ENCODE results near the gene DYSF.

Gene DYSF

DNA sequence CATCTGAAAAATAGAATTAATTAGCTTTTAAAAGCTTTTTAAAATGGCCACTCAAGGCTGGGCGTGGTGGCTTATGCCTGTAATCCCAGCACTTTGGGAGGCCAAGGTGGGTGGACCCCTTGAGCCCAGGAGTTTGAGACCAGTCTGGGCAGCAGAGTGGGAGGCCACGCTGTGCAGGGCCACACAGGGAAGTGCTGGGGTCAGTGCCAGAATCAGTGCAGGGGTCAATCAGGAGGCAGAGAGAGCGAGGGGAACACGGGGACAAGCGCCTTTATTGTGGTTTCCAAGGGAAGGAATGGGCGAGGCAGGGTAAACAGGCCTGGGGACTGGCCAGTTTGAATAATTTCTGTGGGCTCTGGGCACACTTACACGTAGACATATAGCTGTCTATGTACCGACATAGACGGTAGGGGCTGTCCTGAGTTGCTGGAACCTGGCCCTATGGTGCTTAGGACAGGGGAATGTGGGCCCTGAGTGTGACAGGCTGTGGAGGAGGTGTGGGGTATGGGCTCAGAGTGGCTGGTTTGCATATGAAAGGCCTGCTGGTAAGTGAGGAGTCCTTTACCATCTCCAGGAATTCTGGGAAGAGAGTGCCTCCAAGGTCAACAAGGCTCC, 42.9 kb downstream of the DYSF start:
- intact Hi-C loops (cut with DNase I), result no loop called here

DNA sequence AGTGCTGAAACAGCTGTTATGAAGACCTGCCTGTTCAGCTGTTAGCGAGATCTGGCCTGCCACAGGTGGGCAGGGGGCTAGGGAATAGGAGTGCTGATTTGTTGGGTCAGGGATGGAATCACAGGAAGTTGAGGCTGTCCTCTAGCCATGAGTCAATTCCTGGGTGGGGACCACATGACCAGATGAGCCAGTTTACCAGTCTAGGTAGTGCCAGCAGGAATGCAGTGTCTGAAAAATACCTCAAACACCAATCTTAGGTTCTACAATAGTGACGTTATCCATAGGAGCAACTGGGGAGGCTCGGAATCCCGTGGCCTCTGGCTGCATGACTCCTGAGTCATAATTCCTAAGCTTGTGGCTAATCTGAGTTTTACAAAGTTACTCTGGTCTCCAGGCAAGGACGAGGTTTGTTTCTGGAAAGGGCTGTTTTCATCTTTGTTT, 44.9 kb downstream of the DYSF start:
- intact Hi-C loops (cut with DNase I), result no loop called here
- peak in 2 of 10 donors; percentile 6 to 24 for DNase-seq

More for the DNA sequence above, 42.9 kb downstream of the DYSF start:
- peak in 1 of 10 donors; percentile 33 for DNase-seq

DNA sequence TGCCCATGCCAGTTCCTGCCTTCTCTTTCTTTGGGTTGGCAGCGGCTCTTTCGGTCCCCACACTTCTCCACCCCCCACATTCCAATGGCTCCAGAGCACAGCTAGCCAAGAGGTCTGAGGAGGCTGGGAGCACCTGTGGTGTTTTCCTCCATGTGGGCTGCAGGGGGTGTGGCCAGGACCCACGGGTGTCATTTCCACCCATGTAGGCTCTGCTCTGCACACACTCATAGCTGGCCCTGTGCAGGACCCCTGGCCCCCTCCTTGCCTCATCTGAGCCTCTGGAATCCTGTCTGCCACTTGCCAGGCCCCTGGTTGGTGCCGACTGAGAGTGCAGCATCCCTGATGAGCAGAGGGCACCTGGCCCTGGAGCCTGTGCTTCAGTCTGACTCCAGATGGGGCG, 46.3 kb downstream of the DYSF start:
- intact Hi-C loops (cut with DNase I), result no loop called here
- DNase-seq, result peak in 2 of 10 donors; percentile 46 to 65

DNA sequence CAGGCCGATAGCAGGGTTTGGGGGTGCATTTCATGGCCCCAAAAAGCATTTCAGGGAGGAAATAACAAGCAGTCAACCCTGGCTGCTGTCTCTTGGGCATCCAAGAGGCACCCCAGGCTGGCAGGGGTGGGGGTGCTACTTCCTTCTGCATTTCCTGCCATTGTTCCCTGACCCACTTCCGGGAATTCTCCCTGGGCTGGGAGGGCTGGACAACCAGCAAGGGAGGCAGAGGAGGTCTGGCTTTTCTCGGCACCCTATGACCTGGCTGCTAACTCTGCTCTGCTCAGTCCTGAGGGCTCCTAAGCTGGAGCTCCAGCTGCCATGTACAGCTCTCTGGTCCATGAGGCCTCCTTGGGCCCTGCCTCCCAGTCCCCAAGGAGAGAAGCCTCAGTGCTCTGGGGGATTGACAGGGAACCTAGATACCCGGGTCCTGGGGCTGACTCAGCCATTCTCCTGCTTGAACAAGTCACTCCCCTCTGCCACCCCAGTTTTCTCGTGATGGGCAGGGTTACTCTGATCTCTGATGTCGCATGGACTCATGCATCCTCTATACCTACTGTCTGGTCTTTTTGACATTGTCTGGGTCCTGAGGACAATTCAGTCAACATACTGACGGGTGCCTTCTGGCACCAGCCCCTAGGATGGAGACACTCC, 47.2 kb downstream of the DYSF start:
- peak in 2 of 10 donors; percentile 39 to 61 for DNase-seq
- intact Hi-C loops (cut with DNase I), result no loop called here

DNA sequence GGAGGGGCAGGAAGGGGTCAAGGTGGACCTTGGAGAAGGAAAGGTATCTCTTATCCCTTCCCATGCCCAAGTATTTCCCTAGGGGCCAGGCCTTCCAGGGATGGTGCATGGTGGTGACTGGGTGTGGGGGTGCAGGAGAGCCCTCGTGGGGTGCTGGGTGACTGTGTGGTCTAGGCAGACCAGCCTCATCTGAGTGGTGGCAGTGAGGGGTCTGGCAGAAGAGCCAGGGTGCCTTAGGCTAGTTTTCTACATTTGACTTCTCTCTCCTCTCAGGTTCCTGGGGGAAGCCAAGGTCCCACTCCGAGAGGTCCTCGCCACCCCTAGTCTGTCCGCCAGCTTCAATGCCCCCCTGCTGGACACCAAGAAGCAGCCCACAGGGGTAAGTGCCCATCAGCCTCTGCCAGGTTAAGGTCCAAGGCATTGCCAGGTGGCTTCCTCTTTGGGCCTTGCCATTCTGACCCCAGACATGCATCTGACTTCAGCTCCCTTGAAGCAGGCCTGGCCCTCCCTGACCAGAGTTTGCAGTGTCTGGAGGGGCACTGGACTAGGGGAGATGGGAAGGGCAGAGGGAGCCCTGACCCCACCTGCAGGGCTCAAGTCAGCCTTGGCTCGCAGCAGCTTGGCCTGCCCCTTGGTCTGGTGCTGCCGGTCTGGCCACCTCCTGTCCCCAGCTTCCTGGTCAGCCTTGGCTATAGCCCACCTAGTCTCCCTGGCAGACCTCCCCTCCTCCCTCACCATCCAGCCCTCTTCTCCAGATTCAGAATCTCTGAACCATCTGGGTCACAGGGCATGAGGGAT, 49.8 kb downstream of the DYSF start:
- intact Hi-C loops (cut with DNase I), result no loop called here
- DNase-seq, result peak in 2 of 10 donors; percentile 39 to 55

DNA sequence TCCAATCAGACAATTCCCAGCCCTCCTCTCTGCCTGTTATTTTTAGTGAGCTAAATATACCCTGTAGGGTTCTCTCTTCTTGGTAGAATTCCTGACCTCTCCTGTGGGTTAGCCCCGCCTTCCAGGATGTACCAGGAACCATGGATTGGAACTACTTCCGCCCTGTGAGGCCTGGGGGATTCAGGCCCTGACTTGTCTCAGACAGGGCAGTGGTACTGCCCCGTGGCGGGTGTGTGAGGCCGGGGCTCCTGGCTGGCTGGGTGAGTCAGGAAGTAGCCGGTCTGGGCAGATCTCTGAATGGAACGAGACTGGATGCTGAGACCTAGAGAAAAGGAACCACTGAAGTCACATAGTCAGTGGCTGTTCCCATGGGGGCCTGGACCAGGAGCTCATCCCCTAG, 50.5 kb downstream of the DYSF start:
- intact Hi-C loops (cut with DNase I), result no loop called here
- peak in 2 of 10 donors; percentile 44 to 51 for DNase-seq

DNA sequence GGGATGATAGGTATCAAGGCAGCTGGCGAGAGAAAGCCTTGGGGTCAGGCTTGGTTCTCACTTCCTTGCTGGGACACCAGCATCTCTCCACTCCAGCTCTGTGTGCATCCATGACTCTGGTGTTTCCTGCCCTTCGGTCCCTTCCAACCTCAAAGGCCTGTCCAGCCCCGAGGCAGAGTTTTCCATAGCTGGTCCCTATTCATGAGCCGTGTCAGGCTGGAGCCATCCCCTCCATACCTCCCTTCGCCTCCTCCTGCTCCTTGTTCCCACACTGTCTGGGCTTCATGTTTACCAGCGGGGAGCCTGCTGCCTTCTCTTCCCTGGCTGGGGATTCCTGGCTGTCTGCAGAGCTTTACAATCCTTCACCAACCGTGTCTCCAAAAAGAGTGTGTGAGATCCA, 51.2 kb downstream of the DYSF start:
- intact Hi-C loops (cut with DNase I), result no loop called here
- DNase-seq, result peak in 2 of 10 donors; percentile 55 to 80

DNA sequence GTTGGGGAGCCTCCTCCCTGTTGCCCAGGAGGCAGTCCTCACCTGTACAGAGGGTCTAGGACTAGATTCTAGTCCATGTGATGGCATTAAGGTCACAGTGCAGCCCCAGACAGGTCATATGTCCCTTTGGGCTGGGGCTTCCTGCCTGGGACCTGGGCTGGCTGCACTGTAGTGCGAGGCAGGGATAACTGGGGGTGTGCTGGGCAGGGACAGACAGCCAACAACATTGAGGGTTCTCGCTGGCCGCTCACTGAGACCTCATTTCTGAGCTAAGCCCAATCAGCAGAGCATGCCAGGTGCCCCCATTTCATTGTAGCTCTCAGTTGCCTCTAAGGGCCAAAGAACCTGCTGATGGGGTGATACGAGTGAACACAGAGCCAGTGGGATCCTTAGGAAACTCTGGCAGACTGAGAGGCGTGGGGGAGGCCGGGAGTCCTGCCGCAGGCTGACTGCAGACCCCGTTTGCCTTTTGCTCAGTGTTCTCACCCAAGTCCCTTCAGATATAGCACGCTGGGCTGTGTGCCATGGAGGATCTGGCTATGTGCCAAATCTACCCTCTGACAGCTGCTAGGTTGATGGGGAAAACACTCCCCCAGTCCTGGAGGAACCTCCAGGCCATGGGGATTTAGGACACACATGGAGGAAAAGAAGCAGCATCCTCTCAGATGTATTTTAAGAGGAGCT, 51.9 kb downstream of the DYSF start:
- intact Hi-C loops (cut with DNase I), result no loop called here
- DNase-seq, result peak in 4 of 10 donors; percentile 18 to 85 (median 76)

DNA sequence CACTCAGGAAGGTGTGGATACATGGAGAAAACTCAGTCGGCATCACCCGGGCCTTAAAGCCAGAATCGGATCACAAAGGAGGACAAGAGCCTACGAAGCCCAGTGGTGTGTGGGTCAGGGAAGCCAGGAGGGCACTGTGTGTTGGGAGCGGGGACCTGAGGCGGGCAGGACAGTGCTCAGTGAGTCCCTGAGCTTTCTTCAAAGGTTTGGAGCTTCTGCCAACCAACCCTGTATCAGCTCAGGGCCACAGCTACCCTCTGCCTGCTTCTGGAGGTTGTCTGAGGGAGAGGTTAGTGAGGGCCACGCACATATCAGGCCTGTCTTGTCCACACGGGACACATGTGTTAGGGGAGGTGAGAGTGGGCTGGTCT, 52.4 kb downstream of the DYSF start:
- intact Hi-C loops (cut with DNase I), result no loop called here
- peak in 2 of 10 donors; percentile 36 to 74 for DNase-seq

DNA sequence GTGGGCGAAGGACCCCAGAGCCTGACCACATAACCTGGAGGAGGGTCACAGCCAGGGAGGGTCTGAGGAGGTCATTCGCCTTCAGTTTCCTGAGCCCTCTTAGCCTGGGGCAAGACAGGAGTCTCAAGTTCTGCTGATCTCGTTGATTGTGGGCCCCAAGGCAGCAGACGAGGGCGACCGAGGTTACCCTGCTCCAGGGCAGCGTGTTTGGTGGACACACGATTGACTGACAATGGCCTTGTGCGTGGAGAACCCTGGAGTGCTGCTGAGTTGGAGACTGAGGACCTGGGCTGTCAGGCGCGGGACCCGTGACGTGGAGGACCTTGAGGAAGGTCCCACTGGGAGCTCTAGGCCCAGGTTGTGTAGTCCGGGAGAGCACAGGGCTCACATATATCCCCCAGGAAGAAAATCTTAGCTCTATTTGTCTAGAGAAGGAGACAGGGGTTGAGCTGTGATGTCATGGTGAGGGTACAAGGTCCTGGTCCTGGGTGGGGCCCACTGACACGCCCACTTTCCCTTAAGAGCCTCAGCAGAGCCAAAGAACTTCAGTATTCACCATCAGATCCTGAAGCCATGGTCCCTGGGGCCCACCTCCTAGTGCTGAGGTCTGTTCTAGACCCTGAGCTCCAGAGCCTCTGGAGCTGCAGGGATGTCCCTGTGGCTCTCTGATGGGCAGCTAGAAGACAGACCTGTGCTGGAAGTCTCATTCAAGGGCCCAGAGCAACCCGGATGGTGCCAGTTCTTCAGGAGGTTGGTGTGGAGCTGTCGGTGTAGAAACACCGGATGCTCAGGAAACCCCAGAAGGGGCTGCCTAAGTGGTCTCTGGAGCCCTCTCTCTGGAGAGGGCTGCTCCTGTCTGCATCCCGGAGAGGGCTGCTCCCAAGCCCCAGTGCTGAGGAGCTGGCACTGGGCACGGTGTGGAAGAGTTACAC, 53.1 kb downstream of the DYSF start:
- peak in 1 of 10 donors; percentile 55 for DNase-seq
- intact Hi-C loops (cut with DNase I), result no loop called here

DNA sequence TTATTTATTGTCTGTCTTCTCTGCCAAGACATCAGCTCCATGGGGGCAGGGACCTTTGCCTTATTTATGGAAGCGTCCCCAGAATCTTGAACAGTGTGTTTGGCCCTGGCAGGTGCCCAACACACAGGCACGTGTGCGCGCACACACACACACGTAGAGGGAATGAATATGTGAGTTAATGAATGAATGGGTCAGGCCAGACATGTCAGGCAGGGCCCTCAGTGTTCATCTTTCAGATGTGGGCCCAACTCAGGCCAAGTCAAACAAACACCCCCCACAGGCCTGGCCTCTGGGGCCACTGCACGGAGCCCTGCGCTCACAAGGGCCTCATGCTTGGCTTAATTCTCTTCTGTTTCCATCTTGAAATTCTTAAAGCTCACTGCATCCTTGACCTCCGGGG, 54.1 kb downstream of the DYSF start:
- DNase-seq, result peak in 1 of 10 donors; percentile 12
- intact Hi-C loops (cut with DNase I), result no loop called here

DNA sequence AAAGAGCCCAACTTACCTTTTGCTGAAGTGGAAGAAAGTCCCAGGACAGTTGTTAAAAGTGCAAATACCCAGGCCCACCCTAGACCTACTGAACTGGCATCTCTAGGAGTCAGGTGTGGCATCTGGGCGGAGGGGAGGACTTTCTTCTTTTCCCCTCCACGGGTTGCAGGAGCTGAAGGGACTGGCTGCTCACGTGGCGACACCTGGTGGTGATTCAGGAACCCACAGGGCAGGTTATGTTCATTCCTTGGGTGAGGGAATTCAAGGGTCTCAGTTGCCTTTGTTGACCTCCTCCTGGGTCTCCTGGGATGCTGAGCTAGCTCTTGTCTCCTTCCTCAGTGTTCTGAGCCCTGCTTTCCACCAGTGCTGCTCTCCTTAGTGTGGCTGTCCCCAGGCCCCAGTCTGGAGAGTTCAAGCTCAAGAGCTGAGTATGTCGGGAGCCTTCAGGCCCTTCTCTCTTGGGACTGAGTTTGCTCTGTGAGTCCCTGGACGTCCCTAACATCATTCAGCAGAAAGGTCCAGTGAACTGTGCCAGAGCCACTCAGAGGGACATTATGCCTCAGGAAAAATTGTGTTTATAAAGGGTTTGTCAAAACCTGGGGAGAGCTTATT, 56.9 kb downstream of the DYSF start:
- intact Hi-C loops (cut with DNase I), result loop anchor here (1.0 kb wide), 3 partner anchors 211 to 353 kb away; no protein-coding TSS in a partner anchor

DNA sequence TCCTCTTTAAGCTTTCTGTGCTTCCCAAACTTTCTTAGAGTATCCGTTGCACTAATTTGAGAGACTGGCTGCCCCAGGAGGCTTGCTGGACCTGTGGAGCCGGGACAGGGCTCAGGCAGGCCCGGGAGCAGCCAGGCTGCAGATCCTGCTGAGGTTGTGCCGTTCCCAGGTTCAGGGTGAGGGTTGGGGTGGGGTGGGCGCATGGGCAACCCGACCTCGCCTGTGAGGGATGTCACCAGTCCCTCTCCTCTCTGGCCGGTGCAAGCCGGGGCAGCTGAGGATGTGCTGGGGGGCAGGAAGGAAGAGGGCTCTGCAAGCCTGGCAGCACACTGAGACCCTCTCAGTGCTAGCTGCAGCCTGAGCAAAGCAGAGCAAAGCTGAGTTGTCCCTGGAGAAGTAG, 57.6 kb downstream of the DYSF start:
- peak in 1 of 10 donors; percentile 47 for DNase-seq
- intact Hi-C loops (cut with DNase I), result loop anchor here (1.0 kb wide), 3 partner anchors 212 to 354 kb away; no protein-coding TSS in a partner anchor

More for the DNA sequence above, 56.9 kb downstream of the DYSF start:
- DNase-seq, result peak; percentile 46 to 95 (median 79)

DNA sequence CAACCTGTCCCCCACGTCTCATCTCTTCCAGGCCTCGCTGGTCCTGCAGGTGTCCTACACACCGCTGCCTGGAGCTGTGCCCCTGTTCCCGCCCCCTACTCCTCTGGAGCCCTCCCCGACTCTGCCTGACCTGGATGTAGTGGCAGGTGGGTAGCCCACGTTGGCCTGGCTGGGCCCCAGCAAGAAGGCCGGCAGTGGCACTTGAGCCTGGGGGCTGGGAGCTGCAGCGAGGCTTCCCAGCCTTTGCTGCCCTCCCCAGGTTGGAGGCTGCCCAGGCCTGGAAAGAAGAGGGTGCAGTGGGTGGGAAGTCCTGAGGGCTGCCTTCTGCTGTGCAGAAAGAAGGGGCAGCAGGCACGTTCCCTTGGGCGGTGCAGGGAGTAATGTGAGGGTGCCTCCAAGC, 58.4 kb downstream of the DYSF start:
- intact Hi-C loops (cut with DNase I), result no loop called here
- peak in 1 of 10 donors; percentile 62 for DNase-seq

DNA sequence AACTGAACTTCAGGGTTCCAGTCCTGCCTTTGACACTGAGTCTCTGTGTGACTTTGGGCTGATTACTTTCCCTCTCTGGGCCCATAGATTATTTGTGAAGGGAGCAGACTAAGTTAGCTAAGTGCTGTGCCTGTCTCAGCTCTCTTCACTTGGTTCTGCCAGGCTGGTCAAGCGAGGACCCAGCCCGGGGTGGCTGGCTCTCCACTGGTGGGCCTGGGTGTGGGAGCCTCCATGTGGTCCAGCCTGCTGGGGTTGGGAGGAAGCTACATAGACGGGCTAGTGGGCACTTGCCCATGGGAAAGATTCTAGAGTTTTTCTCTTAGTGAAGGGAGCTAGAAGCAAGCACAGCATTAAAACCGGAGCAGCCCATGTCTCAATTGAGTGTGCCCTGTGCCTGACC, 59.0 kb downstream of the DYSF start:
- intact Hi-C loops (cut with DNase I), result no loop called here
- peak in 2 of 10 donors; percentile 70 to 75 for DNase-seq

DNA sequence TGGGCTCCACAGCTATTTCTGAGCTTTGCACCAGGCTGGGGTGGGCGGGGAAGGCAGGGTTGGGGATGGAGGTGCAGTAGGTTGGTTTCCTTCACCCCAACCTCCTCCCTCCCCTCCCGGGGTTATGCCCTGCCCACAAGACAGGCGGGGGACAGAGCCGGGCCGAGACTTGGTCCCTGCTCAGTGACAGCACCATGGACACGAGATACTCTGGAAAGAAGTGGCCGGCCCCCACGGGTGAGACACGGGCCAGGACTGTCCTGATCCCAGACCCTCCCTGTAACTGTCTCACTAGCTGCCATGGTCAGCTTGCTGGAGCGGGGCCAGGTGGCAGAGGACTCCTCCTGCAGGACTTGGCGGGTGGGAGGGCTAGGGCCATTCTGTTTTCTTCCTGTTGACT, 59.7 kb downstream of the DYSF start:
- peak in 2 of 10 donors; percentile 40 to 82 for DNase-seq
- intact Hi-C loops (cut with DNase I), result no loop called here

DNA sequence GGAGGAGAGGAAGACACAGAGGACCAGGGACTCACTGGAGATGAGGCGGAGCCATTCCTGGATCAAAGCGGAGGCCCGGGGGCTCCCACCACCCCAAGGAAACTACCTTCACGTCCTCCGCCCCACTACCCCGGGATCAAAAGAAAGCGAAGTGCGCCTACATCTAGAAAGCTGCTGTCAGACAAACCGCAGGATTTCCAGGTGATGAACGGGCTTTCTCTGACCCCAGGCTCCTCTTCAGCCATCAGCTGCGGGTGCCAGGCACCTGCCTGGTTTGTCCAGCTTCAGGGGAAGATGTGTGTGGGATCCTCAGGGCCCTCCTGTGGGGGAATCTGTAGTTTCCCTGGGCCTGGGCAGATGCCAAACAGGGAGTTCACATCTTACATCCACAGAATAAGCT, 60.4 kb downstream of the DYSF start:
- DNase-seq, result peak in 2 of 10 donors; percentile 45 to 61
- intact Hi-C loops (cut with DNase I), result no loop called here

DNA sequence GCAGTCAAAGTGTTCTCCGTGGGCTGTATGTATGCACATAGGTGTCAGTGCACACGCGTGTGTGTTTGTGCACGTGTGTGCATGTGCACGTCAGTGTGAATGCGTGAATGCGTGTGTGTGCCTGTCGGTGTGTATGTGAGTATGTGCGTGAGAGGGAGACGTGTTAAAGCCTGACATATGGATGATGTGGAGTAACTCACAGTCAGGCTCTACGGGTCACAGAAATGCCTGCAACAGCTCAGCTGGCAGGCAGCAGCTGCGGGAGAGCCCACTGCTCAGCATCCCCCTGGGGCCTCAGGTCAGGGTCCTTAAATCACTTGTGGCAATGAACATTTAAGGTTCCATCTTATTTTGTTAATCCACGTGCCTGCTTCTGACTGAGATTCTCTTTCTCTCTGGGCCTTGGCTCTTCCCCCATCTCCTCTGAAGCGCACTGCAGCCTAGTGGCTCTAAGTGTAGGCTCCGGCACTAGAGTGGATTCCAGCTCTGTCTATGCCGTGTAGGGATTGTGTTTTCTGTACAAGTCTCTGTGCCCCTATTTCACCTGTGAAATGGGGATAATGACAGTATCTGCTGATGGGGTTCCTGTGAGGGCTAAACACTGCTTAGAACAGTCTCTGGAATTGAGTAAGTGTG, 63.0 kb downstream of the DYSF start:
- intact Hi-C loops (cut with DNase I), result no loop called here
- DNase-seq, result peak in 1 of 10 donors; percentile 13

DNA sequence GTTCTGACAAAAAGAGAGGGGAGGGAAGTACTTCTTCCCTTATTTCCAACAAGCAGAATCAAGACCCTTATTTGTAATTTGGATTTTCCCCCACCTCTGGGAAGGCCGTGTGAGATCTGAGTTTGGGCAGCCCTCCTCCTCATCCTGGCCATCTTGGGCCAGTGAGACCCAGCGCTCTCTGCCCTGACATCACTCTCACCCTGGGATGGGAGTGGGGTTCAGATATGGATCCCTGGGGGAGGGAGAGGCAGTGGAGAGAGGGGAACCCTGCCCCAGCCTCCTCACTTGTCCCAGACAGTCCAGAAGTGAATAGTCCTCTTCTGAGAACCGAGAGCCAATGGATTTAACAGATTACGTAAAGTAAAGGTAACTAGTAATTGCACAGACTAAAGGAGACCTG, 64.5 kb downstream of the DYSF start:
- peak in 1 of 10 donors; percentile 9 for DNase-seq
- intact Hi-C loops (cut with DNase I), result no loop called here
